ENCODE data around the gene RPTOR.

The RPTOR gene

GRCh38 chr17:80786887-80787286 lies 242.2 kb downstream of the RPTOR start:
- DNase-seq (ENCODE audit: low read depth): no peak
- no peak overlapping the region for H3K4me3 ChIP-seq (ENCODE audit: control insufficient read depth, low read depth, low read length)
- TF ChIP-seq CTCF (IDR thresholded peaks at IDR 0.05; ENCODE audit: control insufficient read depth, insufficient read depth, low read depth, low read length, missing control alignments): no peak

GRCh38 chr17:80787881-80788280 lies 243.2 kb downstream of the RPTOR start:
- no peak overlapping the region for H3K4me3 ChIP-seq (ENCODE audit: control insufficient read depth, low read depth, low read length)
- TF ChIP-seq CTCF (IDR thresholded peaks at IDR 0.05; ENCODE audit: control insufficient read depth, insufficient read depth, low read depth, low read length, missing control alignments): no peak
- no peak for DNase-seq (ENCODE audit: low read depth)

- peak; percentile 66 for DNase-seq (ENCODE audit: low read depth)
- TF ChIP-seq CTCF (IDR thresholded peaks at IDR 0.05; ENCODE audit: control insufficient read depth, insufficient read depth, low read depth, low read length, missing control alignments): no peak
- no peak overlapping the region for H3K4me3 ChIP-seq (ENCODE audit: control insufficient read depth, low read depth, low read length)
Observed at GRCh38 chr17:80789356-80789902, 244.8 kb downstream of the RPTOR start.

- no peak for DNase-seq (ENCODE audit: low read depth)
- no peak overlapping the region for H3K4me3 ChIP-seq (ENCODE audit: control insufficient read depth, low read depth, low read length)
- no peak for TF ChIP-seq CTCF (IDR thresholded peaks at IDR 0.05; ENCODE audit: control insufficient read depth, insufficient read depth, low read depth, low read length, missing control alignments)
Observed at GRCh38 chr17:80790021-80790765, 245.6 kb downstream of the RPTOR start.

- DNase-seq (ENCODE audit: low read depth): no peak
- TF ChIP-seq CTCF (IDR thresholded peaks at IDR 0.05; ENCODE audit: control insufficient read depth, insufficient read depth, low read depth, low read length, missing control alignments): no peak
- H3K4me3 ChIP-seq (ENCODE audit: control insufficient read depth, low read depth, low read length): no peak overlapping the region
Observed at GRCh38 chr17:80790981-80791742, 246.5 kb downstream of the RPTOR start.

- no peak overlapping the region for H3K4me3 ChIP-seq (ENCODE audit: control insufficient read depth, low read depth, low read length)
- no peak for TF ChIP-seq CTCF (IDR thresholded peaks at IDR 0.05; ENCODE audit: control insufficient read depth, insufficient read depth, low read depth, low read length, missing control alignments)
- DNase-seq (ENCODE audit: low read depth): peak; percentile 76
Observed at GRCh38 chr17:80791758-80792284, 247.2 kb downstream of the RPTOR start.
